ENCODE results near the gene ACSL6. TPM values are rescaled to one million over a fixed set of nuclear protein-coding genes. Genes with fewer than 3 reads are reported as not detected.

The ACSL6 gene
- total and polyA plus RNA-seq, 10 donors = 0.76 to 18.4 (median 3.9) TPM

- TF ChIP-seq, protein P1, sequence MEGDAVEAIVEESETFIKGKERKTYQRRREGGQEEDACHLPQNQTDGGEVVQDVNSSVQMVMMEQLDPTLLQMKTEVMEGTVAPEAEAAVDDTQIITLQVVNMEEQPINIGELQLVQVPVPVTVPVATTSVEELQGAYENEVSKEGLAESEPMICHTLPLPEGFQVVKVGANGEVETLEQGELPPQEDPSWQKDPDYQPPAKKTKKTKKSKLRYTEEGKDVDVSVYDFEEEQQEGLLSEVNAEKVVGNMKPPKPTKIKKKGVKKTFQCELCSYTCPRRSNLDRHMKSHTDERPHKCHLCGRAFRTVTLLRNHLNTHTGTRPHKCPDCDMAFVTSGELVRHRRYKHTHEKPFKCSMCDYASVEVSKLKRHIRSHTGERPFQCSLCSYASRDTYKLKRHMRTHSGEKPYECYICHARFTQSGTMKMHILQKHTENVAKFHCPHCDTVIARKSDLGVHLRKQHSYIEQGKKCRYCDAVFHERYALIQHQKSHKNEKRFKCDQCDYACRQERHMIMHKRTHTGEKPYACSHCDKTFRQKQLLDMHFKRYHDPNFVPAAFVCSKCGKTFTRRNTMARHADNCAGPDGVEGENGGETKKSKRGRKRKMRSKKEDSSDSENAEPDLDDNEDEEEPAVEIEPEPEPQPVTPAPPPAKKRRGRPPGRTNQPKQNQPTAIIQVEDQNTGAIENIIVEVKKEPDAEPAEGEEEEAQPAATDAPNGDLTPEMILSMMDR (IDR thresholded peaks at IDR 0.05 in 8 of 11, conservative IDR thresholded peaks at IDR 0.05 in 3 of 11) = no peak
- TF ChIP-seq POLR2A (IDR thresholded peaks at IDR 0.05) = no peak
- no peak for TF ChIP-seq POLR2AphosphoS5 (IDR thresholded peaks at IDR 0.05)
- H3K27ac ChIP-seq = no peak overlapping the region
- H3K36me3 ChIP-seq = no peaks in the 10 kb centered on the region
- peak; percentile 58 for DNase-seq
- H3K4me1 ChIP-seq = peaks cover 0 to 5% (median 0%) of the 10 kb centered on the region in 6 donors
- H3K27me3 ChIP-seq (replicated peaks in 1 of 7) = no peaks in the 10 kb centered on the region
- H3K4me3 ChIP-seq = no peak overlapping the region
- intact Hi-C loops (cut with DNase I; ENCODE audit: low total_unique reads) = no loop called here
- WGBS, 5 donors = 87 to 93% (median 88%) methylated on average over 4 of the region's 4 CpGs
- no peaks in the 10 kb centered on the region for H3K9me3 ChIP-seq
Observed at GRCh38 chr5:131980696-131981095, 30.8 kb downstream of the ACSL6 start.

DNA sequence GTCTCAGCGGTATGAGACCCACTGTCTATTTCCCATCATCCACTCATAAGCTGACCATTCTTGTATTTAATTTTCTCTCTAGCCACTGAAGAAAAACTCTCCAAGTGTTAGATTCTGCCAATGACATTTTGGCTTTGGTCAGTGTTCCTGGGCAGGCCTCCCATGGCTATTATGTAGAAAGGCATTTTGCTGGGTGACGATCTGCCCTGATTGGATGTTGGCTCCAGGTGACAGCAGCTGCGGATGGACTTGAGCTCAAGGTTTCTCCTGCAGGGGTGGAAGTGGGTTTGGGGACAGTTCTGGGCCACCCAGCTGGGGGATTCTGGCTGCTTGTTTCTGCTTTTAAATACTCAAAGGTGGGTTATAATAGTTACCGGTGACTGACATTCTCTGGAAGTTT is 31.6 kb downstream of the ACSL6 start:
- peaks cover 0 to 5% (median 0%) of the 10 kb centered on the region in 6 donors for H3K4me1 ChIP-seq
- H3K9me3 ChIP-seq = no peaks in the 10 kb centered on the region
- no peak overlapping the region for H3K27ac ChIP-seq
- H3K27me3 ChIP-seq (replicated peaks in 1 of 7) = no peaks in the 10 kb centered on the region
- DNase-seq = no peak
- no peak overlapping the region for H3K4me3 ChIP-seq
- intact Hi-C loops (cut with DNase I; ENCODE audit: low total_unique reads) = no loop called here
- no peaks in the 10 kb centered on the region for H3K36me3 ChIP-seq
- WGBS, 5 donors = 71 to 95% (median 78%) methylated on average over 4 of the region's 4 CpGs
- no peak for TF ChIP-seq POLR2AphosphoS5 (IDR thresholded peaks at IDR 0.05)

DNA sequence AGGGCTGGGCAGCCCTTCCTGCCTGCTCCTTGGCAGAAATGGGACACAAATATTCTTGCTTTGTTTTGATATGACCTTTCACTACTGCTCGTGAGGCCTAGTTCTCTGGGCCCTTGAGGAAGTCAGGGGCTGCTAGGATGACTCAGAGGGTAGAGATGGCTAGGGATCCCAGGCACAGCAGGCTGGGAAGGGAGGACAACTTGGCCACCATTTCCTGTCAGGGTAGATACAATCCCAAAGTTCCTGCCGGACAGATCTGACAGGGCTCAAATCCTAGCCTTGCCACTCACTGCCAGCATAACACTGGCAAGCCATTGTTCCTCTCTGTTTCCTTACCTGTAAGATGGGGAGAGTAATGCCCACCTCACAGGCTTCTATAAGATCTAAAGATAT is 34.2 kb downstream of the ACSL6 start:
- DNase-seq = no peak
- WGBS, 5 donors = 58 to 84% (median 79%) methylated on average over 2 of the region's 2 CpGs
- H3K27ac ChIP-seq = no peak overlapping the region

DNA sequence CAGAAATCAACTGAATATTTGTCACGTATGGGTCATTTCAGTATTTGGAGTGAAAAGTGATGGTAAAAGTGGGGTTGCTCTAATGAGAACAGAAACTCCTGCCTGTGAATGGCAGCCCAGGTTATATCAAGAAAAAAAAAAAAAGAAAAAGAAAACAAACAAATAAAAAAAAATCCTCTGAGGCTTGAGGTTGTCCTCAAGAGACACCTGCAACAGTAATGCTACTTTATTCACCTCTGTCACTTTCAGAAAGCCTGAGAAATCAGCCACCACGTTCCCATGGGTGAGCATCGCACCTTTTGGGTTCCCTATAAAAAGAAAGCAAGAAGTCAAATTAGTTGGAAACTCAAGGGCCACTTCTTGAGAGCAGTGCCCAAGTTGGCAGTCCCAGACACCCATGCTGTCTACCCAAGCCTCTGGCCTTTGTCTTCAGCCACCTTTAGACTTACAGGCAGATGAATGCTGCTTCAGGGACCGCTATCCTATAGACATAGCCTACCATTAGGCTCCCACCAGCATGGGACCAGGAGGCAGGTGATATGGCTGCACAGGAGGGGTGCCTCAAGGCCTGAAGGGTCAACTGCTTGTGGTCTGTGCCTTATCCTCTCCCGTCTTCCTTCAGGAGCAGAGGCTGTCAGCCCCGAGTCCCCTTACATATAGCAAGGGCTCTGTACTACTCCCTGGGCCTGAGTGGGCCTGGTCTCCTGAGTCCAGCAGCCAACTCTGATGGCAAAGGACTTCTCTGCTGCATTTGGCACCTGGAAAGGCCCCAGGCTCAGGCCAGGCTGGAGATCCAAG is 34.8 kb downstream of the ACSL6 start:
- DNase-seq = peak; percentile 44

More for the DNA sequence above, 34.2 kb downstream of the ACSL6 start:
- H3K36me3 ChIP-seq = no peaks in the 10 kb centered on the region
- H3K9me3 ChIP-seq = no peaks in the 10 kb centered on the region
- no peaks in the 10 kb centered on the region for H3K27me3 ChIP-seq (replicated peaks in 1 of 7)
- intact Hi-C loops (cut with DNase I; ENCODE audit: low total_unique reads) = no loop called here
- H3K4me3 ChIP-seq = no peak overlapping the region
- TF ChIP-seq POLR2AphosphoS5 (IDR thresholded peaks at IDR 0.05) (no peak), POLR2A (IDR thresholded peaks at IDR 0.05) (no peak)
- TF ChIP-seq, protein P1 (IDR thresholded peaks at IDR 0.05 in 8 of 11, conservative IDR thresholded peaks at IDR 0.05 in 3 of 11) = no peak
- peaks cover 0 to 5% (median 0%) of the 10 kb centered on the region in 6 donors for H3K4me1 ChIP-seq

DNA sequence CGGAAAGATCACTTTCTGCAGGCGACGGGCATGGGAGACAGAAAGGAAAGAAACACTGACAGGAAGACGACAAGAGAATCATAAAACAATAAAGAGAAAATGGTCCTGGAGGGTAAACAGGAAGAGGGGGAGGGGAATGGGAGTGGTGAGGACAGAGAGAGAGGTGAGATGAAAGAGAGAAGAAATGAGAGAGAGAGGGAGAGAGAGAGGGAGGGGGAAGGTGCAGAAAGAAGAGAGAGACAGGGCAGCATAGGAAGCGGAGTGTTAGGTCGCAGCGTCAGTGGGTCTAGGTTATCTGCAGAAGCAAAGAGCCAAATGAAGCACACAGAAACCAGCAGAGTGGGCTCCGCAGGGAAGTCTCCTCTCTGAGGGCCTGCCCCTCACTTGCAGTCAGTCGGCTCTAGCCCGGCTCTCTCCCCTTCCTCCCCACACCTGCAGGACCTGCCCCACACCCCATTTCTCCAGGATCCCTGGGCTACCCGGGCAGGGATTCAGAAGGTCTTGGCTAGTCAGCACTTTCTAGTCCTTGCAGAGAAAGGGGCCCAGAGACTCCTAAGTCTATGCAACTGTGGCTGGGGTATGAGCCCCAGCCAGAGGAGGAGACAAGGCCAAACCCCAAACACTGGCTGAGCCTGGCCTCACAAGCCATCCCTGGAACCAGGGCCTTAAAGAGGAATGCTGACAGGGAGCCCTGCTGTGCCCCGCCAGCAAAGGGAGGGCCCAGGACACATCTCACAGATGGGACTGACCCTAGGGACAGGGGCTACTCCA is 36.3 kb downstream of the ACSL6 start:
- 49 to 70% (median 62%) methylated on average over 10 to 12 of the region's 12 CpGs for WGBS, 5 donors
- Histone ChIP-seq H3K36me3 (no peaks in the 10 kb centered on the region), H3K4me1 (peaks cover 0 to 5% (median 0%) of the 10 kb centered on the region in 6 donors), H3K27me3 (replicated peaks in 1 of 7) (no peaks in the 10 kb centered on the region), H3K27ac (peak overlapping the region; percentile 9 to 74 (median 48)), H3K4me3 (peak overlapping the region in 3 of 8 donors; percentile 0 to 38 (median 2)), H3K9me3 (no peaks in the 10 kb centered on the region)
- no peak for DNase-seq
- intact Hi-C loops (cut with DNase I; ENCODE audit: low total_unique reads) = no loop called here
- TF ChIP-seq, protein P1 (IDR thresholded peaks at IDR 0.05 in 8 of 11, conservative IDR thresholded peaks at IDR 0.05 in 3 of 11) = no peak
- TF ChIP-seq POLR2AphosphoS5 (IDR thresholded peaks at IDR 0.05) = no peak
- TF ChIP-seq POLR2A (IDR thresholded peaks at IDR 0.05) = no peak

More for the DNA sequence above, 34.8 kb downstream of the ACSL6 start:
- intact Hi-C loops (cut with DNase I; ENCODE audit: low total_unique reads) = no loop called here
- TF ChIP-seq POLR2A (IDR thresholded peaks at IDR 0.05) (no peak), POLR2AphosphoS5 (IDR thresholded peaks at IDR 0.05) (no peak)
- Histone ChIP-seq H3K9me3 (no peaks in the 10 kb centered on the region), H3K27ac (no peak overlapping the region), H3K4me1 (peaks cover 0 to 5% (median 0%) of the 10 kb centered on the region in 6 donors), H3K4me3 (no peak overlapping the region), H3K27me3 (replicated peaks in 1 of 7) (no peaks in the 10 kb centered on the region), H3K36me3 (no peaks in the 10 kb centered on the region)
- 90 to 96% (median 91%) methylated on average over 6 of the region's 6 CpGs for WGBS, 5 donors

Measured in spleen (tissue), 11 donors.